ENCODE results near the gene CCDC88B. TPM values are rescaled to one million over a fixed set of nuclear protein-coding genes. Genes with fewer than 3 reads are reported as not detected.

The CCDC88B gene
- total RNA-seq, 2 donors from 2014 or later: 119 to 126 TPM

DNA sequence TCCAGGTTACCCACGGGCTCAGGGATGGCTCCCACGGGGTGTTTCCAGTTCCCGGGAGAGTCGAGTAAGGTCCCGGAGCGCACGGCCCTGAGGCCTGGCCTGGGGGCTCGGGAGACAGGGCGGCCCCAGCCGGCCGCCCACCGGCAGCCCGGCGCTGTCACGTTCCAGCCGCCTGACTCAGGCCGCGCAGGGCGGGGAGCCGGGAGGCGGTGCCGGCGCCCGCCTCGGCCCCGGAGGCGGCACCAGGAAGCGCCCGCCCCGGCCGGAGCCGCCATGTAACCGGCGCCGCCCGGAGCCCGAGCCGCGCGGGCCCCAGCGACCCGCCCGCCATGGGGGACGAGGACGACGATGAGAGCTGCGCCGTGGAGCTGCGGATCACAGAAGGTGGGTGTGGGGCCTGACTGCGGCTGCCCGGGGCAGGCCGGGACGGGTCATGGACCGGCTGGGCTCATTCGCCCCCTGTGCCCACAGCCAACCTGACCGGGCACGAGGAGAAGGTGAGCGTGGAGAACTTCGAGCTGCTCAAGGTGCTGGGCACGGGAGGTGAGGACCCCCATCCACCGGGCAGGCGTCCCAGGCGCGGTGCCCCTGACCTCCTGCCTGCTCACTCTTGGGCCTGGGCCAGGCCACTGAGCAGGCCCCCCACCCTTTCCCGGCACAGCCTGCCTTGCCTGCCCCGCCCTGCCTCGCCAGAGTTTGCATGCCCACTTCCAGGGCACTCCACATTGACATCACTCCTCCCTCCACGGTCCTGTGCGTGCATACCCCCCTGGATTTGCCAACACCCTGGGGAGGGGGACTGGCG, 19.1 kb downstream of the CCDC88B start, which contains the start of gene RPS6KA4:
Gene RPS6KA4 (plus strand): TSS at position 256 of the 805 bp plus-strand sequence. CDS start 74 bp downstream, at position 330.
- H3K4me1 Mint-ChIP-seq (ENCODE audit: low read depth): peaks cover 53% of the 10 kb centered on the region
- H3K27me3 Mint-ChIP-seq (ENCODE audit: low read depth): no peaks in the 10 kb centered on the region

GRCh38 chr11:64359712-64360445, 19.9 kb downstream of the CCDC88B start:
- Mint-ChIP-seq H3K27ac (peak overlapping the region; percentile 79), H3K36me3 (ENCODE audit: insufficient read depth in 2 of 2) (peaks cover 0 to 2% of the 10 kb centered on the region in 2 donors), H3K4me1 (ENCODE audit: low read depth) (peaks cover 52% of the 10 kb centered on the region), H3K9me3 (no peaks in the 10 kb centered on the region), H3K4me3 (peak overlapping the region; percentile 86 to 92), H3K27me3 (ENCODE audit: low read depth) (no peaks in the 10 kb centered on the region)
- ATAC-seq (replicated peaks in 1 of 2) (no peak), DNase-seq (peak; percentile 27 to 48)

More for the DNA sequence above, 19.1 kb downstream of the CCDC88B start, which contains the start of gene RPS6KA4:
- ATAC-seq (replicated peaks in 1 of 2) (peak; percentile 84 to 85), DNase-seq (peak; percentile 67 to 79)
- Mint-ChIP-seq H3K9me3 (no peaks in the 10 kb centered on the region), H3K4me3 (peak within 1 kb of the TSS; percentile 86 to 92), H3K27ac (peak within 1 kb of the TSS; percentile 81), H3K36me3 (ENCODE audit: insufficient read depth in 2 of 2) (no peaks in the 10 kb centered on the region)

DNA sequence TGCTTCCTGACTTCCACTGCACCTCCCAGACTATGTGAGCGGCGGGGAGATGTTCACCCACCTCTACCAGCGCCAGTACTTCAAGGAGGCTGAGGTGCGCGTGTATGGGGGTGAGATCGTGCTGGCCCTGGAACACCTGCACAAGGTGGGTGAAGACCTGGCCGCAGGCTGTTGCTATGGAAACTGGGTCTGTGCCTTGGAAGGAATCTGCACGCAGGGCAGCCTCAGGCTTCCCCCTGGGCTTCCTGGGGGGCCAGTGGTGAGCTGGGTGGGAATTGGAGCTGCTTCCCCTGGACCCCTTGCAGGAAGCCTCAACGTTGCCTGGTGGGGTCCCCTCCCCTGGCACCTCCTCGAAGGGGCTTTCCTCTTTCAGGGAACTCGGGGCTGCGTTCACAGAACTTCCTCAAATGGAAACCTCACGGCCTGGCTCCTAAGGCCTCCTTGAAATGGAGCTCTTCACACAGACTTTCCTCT, 20.5 kb downstream of the CCDC88B start:
- DNase-seq: no peak
- peaks cover 46% of the 10 kb centered on the region for H3K4me1 Mint-ChIP-seq (ENCODE audit: low read depth)
- no peak overlapping the region for H3K27ac Mint-ChIP-seq
- ATAC-seq (replicated peaks in 1 of 2): no peak
- H3K4me3 Mint-ChIP-seq: peak overlapping the region; percentile 86 to 92
- no peaks in the 10 kb centered on the region for H3K9me3 Mint-ChIP-seq
- H3K36me3 Mint-ChIP-seq (ENCODE audit: insufficient read depth in 2 of 2): peaks cover 0 to 2% of the 10 kb centered on the region in 2 donors
- no peaks in the 10 kb centered on the region for H3K27me3 Mint-ChIP-seq (ENCODE audit: low read depth)

DNA sequence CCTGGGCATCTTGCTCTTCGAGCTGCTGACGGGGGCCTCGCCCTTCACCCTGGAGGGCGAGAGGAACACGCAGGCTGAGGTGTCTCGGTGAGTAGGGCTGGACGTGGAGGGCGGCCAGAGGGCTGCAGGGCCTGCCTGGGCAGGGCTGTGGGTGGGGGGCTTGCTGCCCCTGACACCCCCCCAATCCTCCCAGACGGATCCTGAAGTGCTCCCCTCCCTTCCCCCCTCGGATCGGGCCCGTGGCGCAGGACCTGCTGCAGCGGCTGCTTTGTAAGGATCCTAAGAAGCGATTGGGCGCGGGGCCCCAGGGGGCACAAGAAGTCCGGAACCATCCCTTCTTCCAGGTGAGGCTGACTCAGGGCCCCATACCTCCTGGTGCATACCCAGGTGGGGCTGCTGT, 21.7 kb downstream of the CCDC88B start:
- no peaks in the 10 kb centered on the region for H3K27me3 Mint-ChIP-seq (ENCODE audit: low read depth)
- H3K4me1 Mint-ChIP-seq (ENCODE audit: low read depth): peaks cover 41% of the 10 kb centered on the region
- peaks cover 2 to 5% of the 10 kb centered on the region in 2 donors for H3K36me3 Mint-ChIP-seq (ENCODE audit: insufficient read depth in 2 of 2)
- H3K27ac Mint-ChIP-seq: no peak overlapping the region
- no peak for ATAC-seq (replicated peaks in 1 of 2)
- H3K4me3 Mint-ChIP-seq: no peak overlapping the region
- no peaks in the 10 kb centered on the region for H3K9me3 Mint-ChIP-seq
- DNase-seq: no peak

DNA sequence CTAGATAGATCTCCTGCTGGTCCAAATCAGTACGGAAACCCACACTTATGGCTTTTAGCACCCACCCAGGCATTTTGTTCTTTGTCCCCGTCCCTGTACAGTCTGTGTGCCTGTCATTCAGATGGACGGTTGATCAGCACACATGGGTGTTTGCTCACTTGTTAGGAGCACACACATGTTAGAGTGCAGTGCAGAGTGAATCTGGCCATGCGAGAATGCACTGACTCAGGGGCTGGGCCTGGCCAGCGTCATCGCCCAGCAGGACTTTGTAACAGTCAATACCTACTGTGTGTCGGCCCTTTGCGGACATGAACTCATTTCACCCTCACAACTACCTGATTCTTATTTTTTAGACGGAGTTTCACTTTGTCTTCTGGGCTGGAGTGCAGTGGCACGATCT, 22.3 kb downstream of the CCDC88B start:
- no peaks in the 10 kb centered on the region for H3K9me3 Mint-ChIP-seq
- no peak overlapping the region for H3K4me3 Mint-ChIP-seq
- peaks cover 2 to 7% of the 10 kb centered on the region in 2 donors for H3K36me3 Mint-ChIP-seq (ENCODE audit: insufficient read depth in 2 of 2)

GRCh38 chr11:64364435-64364834, 24.4 kb downstream of the CCDC88B start:
- Mint-ChIP-seq H3K36me3 (ENCODE audit: insufficient read depth in 2 of 2) (peaks cover 2 to 11% of the 10 kb centered on the region in 2 donors), H3K4me3 (no peak overlapping the region), H3K27me3 (ENCODE audit: low read depth) (no peaks in the 10 kb centered on the region), H3K4me1 (ENCODE audit: low read depth) (peaks cover 29% of the 10 kb centered on the region), H3K9me3 (no peaks in the 10 kb centered on the region), H3K27ac (no peak overlapping the region)
- no peak for DNase-seq
- ATAC-seq (replicated peaks in 1 of 2): no peak

More for the DNA sequence above, 22.3 kb downstream of the CCDC88B start:
- no peaks in the 10 kb centered on the region for H3K27me3 Mint-ChIP-seq (ENCODE audit: low read depth)
- DNase-seq (no peak), ATAC-seq (replicated peaks in 1 of 2) (no peak)
- peaks cover 39% of the 10 kb centered on the region for H3K4me1 Mint-ChIP-seq (ENCODE audit: low read depth)
- H3K27ac Mint-ChIP-seq: no peak overlapping the region

GRCh38 chr11:64364911-64365310, 24.9 kb downstream of the CCDC88B start:
- H3K27me3 Mint-ChIP-seq (ENCODE audit: low read depth): no peaks in the 10 kb centered on the region
- peaks cover 2 to 13% of the 10 kb centered on the region in 2 donors for H3K36me3 Mint-ChIP-seq (ENCODE audit: insufficient read depth in 2 of 2)
- H3K27ac Mint-ChIP-seq: no peak overlapping the region
- H3K9me3 Mint-ChIP-seq: no peaks in the 10 kb centered on the region
- ATAC-seq (replicated peaks in 1 of 2): no peak
- DNase-seq: no peak
- no peak overlapping the region for H3K4me3 Mint-ChIP-seq
- peaks cover 24% of the 10 kb centered on the region for H3K4me1 Mint-ChIP-seq (ENCODE audit: low read depth)

DNA sequence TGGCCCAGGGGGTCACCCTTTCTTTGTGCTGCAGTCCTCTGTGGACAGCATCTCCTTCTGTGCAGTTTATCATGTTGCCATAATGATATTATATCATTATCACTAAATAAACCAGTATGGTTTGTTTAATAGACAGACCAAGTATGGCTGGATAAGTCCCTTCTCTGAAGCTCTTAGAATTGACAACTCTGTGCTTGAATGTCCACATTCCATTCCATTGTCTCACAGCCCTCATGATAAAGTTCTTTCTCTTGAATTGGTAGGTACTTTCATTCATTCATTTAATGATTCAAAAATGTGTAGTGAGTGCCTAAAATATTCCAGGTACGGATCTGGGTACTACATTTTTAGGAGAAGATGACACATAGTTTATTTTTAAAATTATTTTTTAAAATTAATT, 26.7 kb downstream of the CCDC88B start:
- no peaks in the 10 kb centered on the region for H3K9me3 Mint-ChIP-seq
- H3K36me3 Mint-ChIP-seq (ENCODE audit: insufficient read depth in 2 of 2): peaks cover 2 to 15% of the 10 kb centered on the region in 2 donors
- H3K4me3 Mint-ChIP-seq: no peak overlapping the region
- H3K27me3 Mint-ChIP-seq (ENCODE audit: low read depth): no peaks in the 10 kb centered on the region
- no peak overlapping the region for H3K27ac Mint-ChIP-seq
- ATAC-seq (replicated peaks in 1 of 2) (no peak), DNase-seq (no peak)
- peaks cover 5% of the 10 kb centered on the region for H3K4me1 Mint-ChIP-seq (ENCODE audit: low read depth)

DNA sequence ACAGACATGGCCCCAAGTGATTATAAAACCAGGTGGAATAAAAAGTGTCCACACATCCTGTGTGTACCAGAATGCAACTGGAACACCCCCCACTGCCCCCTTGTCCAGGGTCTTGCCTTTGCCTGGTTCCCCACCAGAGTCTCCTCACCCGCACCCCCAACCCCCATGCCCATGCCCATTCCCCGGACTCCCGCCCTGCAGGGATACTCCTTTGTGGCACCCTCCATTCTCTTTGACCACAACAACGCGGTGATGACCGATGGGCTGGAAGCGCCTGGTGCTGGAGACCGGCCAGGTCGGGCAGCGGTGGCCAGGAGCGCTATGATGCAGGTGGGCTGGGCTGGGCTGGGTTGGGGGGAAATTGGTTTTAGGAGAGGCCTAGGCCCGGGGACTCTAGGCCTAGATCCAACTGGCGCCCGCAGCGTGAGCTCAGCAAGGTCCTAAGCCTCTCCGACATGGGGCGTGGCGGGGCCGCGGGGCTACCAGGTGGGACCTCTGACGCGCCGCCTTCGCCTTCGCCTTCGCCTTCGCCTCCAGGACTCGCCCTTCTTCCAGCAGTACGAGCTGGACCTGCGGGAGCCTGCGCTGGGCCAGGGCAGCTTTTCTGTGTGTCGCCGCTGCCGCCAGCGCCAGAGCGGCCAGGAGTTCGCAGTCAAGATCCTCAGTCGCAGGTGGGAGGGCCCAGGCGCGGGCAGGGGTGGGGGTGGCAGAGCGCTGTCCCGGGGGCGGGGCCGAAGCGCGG, 28.1 kb downstream of the CCDC88B start:
- H3K4me1 Mint-ChIP-seq (ENCODE audit: low read depth): no peaks in the 10 kb centered on the region
- no peak for ATAC-seq (replicated peaks in 1 of 2)
- no peak overlapping the region for H3K27ac Mint-ChIP-seq
- H3K36me3 Mint-ChIP-seq (ENCODE audit: insufficient read depth in 2 of 2): peaks cover 2 to 15% of the 10 kb centered on the region in 2 donors
- H3K4me3 Mint-ChIP-seq: no peak overlapping the region
- H3K9me3 Mint-ChIP-seq: no peaks in the 10 kb centered on the region
- DNase-seq: no peak
- no peaks in the 10 kb centered on the region for H3K27me3 Mint-ChIP-seq (ENCODE audit: low read depth)

DNA sequence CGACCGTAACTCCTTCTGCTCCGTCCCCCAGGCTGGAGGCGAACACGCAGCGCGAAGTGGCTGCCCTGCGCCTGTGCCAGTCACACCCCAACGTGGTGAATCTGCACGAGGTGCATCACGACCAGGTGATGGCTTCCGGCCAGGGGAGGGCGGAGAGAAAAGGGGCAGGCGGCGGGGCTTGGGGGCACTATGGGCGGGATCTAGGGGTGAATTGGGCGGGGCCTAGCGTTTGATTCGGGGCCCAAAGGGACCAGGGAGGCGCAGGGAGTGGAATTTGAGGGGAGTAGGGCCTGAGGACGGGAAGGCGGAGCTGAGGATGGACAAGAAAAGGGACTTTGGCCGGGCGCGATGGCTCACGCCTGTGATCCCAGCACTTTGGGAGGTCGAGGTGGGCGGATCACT, 28.7 kb downstream of the CCDC88B start:
- H3K27me3 Mint-ChIP-seq (ENCODE audit: low read depth): no peaks in the 10 kb centered on the region
- H3K36me3 Mint-ChIP-seq (ENCODE audit: insufficient read depth in 2 of 2): peaks cover 2 to 15% of the 10 kb centered on the region in 2 donors
- DNase-seq (no peak), ATAC-seq (replicated peaks in 1 of 2) (no peak)
- H3K4me1 Mint-ChIP-seq (ENCODE audit: low read depth): no peaks in the 10 kb centered on the region
- no peak overlapping the region for H3K4me3 Mint-ChIP-seq
- H3K27ac Mint-ChIP-seq: no peak overlapping the region
- H3K9me3 Mint-ChIP-seq: no peaks in the 10 kb centered on the region

DNA sequence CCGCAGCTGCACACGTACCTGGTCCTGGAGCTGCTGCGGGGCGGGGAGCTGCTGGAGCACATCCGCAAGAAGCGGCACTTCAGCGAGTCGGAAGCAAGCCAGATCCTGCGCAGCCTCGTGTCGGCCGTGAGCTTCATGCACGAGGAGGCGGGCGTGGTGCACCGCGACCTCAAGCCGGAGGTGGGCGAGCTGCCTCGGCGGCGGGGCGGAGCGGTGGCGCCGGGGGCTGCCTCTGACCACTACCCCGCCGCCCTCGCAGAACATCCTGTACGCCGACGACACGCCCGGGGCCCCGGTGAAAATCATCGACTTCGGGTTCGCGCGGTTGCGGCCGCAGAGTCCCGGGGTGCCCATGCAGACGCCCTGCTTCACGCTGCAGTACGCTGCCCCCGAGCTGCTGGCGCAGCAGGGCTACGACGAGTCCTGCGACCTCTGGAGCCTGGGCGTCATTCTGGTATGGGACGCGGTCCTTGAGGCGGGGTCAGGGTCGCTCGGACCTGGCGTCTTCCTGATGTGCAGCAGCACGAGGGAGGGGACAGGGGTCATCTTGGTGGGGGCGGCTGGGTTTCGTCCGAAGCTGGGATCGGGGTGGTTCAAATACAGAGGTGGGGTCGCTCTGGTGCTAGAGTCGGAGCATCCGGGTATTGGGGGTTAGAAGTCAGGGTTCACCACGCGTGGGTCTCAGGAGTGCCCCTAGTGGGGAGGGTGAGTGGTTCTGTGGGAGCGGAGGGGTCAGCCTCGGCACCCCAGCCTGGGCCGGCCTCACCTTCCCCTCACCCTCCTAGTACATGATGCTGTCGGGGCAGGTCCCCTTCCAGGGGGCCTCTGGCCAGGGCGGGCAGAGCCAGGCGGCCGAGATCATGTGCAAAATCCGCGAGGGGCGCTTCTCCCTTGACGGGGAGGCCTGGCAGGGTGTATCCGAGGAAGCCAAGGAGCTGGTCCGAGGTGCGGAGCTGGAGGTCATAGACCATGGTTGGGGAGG, 29.7 kb downstream of the CCDC88B start:
- H3K36me3 Mint-ChIP-seq (ENCODE audit: insufficient read depth in 2 of 2): peaks cover 0 to 15% of the 10 kb centered on the region in 2 donors
- no peak overlapping the region for H3K27ac Mint-ChIP-seq
- ATAC-seq (replicated peaks in 1 of 2): no peak

GRCh38 chr11:64371201-64371600, 31.2 kb downstream of the CCDC88B start:
- H3K27ac Mint-ChIP-seq: no peak overlapping the region

More for the DNA sequence above, 29.7 kb downstream of the CCDC88B start:
- H3K27me3 Mint-ChIP-seq (ENCODE audit: low read depth): no peaks in the 10 kb centered on the region
- H3K9me3 Mint-ChIP-seq: no peaks in the 10 kb centered on the region
- no peak overlapping the region for H3K4me3 Mint-ChIP-seq
- DNase-seq: no peak
- H3K4me1 Mint-ChIP-seq (ENCODE audit: low read depth): no peaks in the 10 kb centered on the region

More at GRCh38 chr11:64371201-64371600, 31.2 kb downstream of the CCDC88B start:
- DNase-seq (no peak), ATAC-seq (replicated peaks in 1 of 2) (no peak)
- H3K4me3 Mint-ChIP-seq: no peak overlapping the region
- H3K9me3 Mint-ChIP-seq: no peaks in the 10 kb centered on the region
- H3K4me1 Mint-ChIP-seq (ENCODE audit: low read depth): no peaks in the 10 kb centered on the region
- peaks cover 0 to 14% of the 10 kb centered on the region in 2 donors for H3K36me3 Mint-ChIP-seq (ENCODE audit: insufficient read depth in 2 of 2)
- H3K27me3 Mint-ChIP-seq (ENCODE audit: low read depth): no peaks in the 10 kb centered on the region
